Measurements from ENCODE around the gene CNOT4. TPM values are rescaled to one million over a fixed set of nuclear protein-coding genes. Genes with fewer than 3 reads are reported as not detected.

The CNOT4 gene
- total RNA-seq, 3 donors from 2014 or later (not counting 1 experiment from before 2014, with no cell fraction given): 40.6 to 47.1 (median 40.7) TPM

GRCh38 chr7:135317676-135318325, 192.1 kb downstream of the CNOT4 start:
- Mint-ChIP-seq H3K4me3 (no peak overlapping the region), H3K9me3 (no peaks in the 10 kb centered on the region), H3K4me1 (no peaks in the 10 kb centered on the region), H3K27ac (no peak overlapping the region), H3K27me3 (ENCODE audit: low read depth in 2 of 2) (no peaks in the 10 kb centered on the region), H3K36me3 (no peaks in the 10 kb centered on the region)
- H3K27ac ChIP-seq (ENCODE audit: low read length): no peak overlapping the region
- DNase-seq (no peak), ATAC-seq (no peak)
- intact Hi-C loops (cut with micrococcal nuclease): no loop called here
- no peaks in the 10 kb centered on the region for H3K4me1 ChIP-seq (ENCODE audit: control insufficient read depth, insufficient read depth, low read length)
- 83% methylated on average over 10 of the region's 10 CpGs for WGBS (ENCODE audit: insufficient coverage)
- no peak for TF ChIP-seq CTCF (IDR thresholded peaks at IDR 0.05)
- H3K9me3 ChIP-seq (ENCODE audit: control insufficient read depth, insufficient read depth, low read length): no peaks in the 10 kb centered on the region
- no peak overlapping the region for H3K4me3 ChIP-seq (ENCODE audit: low read length)
- no peaks in the 10 kb centered on the region for H3K36me3 ChIP-seq (ENCODE audit: control insufficient read depth, insufficient read depth, low read length)
- no peaks in the 10 kb centered on the region for H3K27me3 ChIP-seq (ENCODE audit: control insufficient read depth, insufficient read depth, low read length)

- ATAC-seq: no peak
- 84% methylated on average over 8 of the region's 8 CpGs for WGBS (ENCODE audit: insufficient coverage)
- no peaks in the 10 kb centered on the region for H3K9me3 ChIP-seq (ENCODE audit: control insufficient read depth, insufficient read depth, low read length)
- Mint-ChIP-seq H3K27ac (no peak overlapping the region), H3K9me3 (no peaks in the 10 kb centered on the region), H3K27me3 (ENCODE audit: low read depth in 2 of 2) (no peaks in the 10 kb centered on the region), H3K36me3 (no peaks in the 10 kb centered on the region), H3K4me3 (no peak overlapping the region), H3K4me1 (no peaks in the 10 kb centered on the region)
- DNase-seq: no peak
- no peaks in the 10 kb centered on the region for H3K4me1 ChIP-seq (ENCODE audit: control insufficient read depth, insufficient read depth, low read length)
- H3K36me3 ChIP-seq (ENCODE audit: control insufficient read depth, insufficient read depth, low read length): no peaks in the 10 kb centered on the region
- intact Hi-C loops (cut with micrococcal nuclease): no loop called here
- no peak overlapping the region for H3K4me3 ChIP-seq (ENCODE audit: low read length)
- H3K27me3 ChIP-seq (ENCODE audit: control insufficient read depth, insufficient read depth, low read length): no peaks in the 10 kb centered on the region
- H3K27ac ChIP-seq (ENCODE audit: low read length): no peak overlapping the region
- no peak for TF ChIP-seq CTCF (IDR thresholded peaks at IDR 0.05)
Measured at GRCh38 chr7:135316648-135317313, 193.1 kb downstream of the CNOT4 start.

GRCh38 chr7:135313971-135314370, 195.9 kb downstream of the CNOT4 start:
- Histone ChIP-seq H3K27ac (ENCODE audit: low read length) (no peak overlapping the region), H3K27me3 (ENCODE audit: control insufficient read depth, insufficient read depth, low read length) (no peaks in the 10 kb centered on the region), H3K4me3 (ENCODE audit: low read length) (no peak overlapping the region), H3K4me1 (ENCODE audit: control insufficient read depth, insufficient read depth, low read length) (no peaks in the 10 kb centered on the region), H3K9me3 (ENCODE audit: control insufficient read depth, insufficient read depth, low read length) (no peaks in the 10 kb centered on the region), H3K36me3 (ENCODE audit: control insufficient read depth, insufficient read depth, low read length) (no peaks in the 10 kb centered on the region)
- Mint-ChIP-seq H3K27me3 (ENCODE audit: low read depth in 2 of 2) (peaks cover 0 to under 1% of the 10 kb centered on the region in 2 donors), H3K36me3 (no peaks in the 10 kb centered on the region), H3K4me1 (no peaks in the 10 kb centered on the region), H3K9me3 (no peaks in the 10 kb centered on the region), H3K27ac (no peak overlapping the region), H3K4me3 (no peak overlapping the region)
- intact Hi-C loops (cut with micrococcal nuclease): no loop called here
- no peak for DNase-seq
- TF ChIP-seq CTCF (IDR thresholded peaks at IDR 0.05): no peak
- ATAC-seq: no peak
- 83% methylated on average over 10 of the region's 10 CpGs for WGBS (ENCODE audit: insufficient coverage)

Other genes starting within 250 kb of the CNOT4 start
- gene NUP205, start 47.8 kb upstream of the CNOT4 start, total RNA-seq: 10 to 100 TPM; 45.6 to 55.1 (median 53.7) TPM
- 10 to 100 TPM; 19.4 to 25.8 (median 22.3) TPM for gene STMP1, start 152.4 kb upstream of the CNOT4 start, total RNA-seq
- not detected for gene SLC13A4, start 218.1 kb upstream of the CNOT4 start, total RNA-seq
- not detected for gene FAM180A, start 238.7 kb upstream of the CNOT4 start, total RNA-seq